Hematopoietic multipotent progenitor cell treated with erythropoietin and hydrocortisone succinate and interleukin-3 and kit ligand, for 17 days (in vitro differentiated cells): ENCODE data around the gene AMFR.
"Not testable (repeated sequence)": the region's sequence is repeated elsewhere in the genome, so short reads cannot be mapped to it uniquely, and the experiment has no call there.

Source experiments
- DNase-seq: peaks from one replicate; pipeline ENCODE4 v3.0.0-alpha.2; 2015; ENCODE audit warnings: low spot score

The AMFR gene

DNA sequence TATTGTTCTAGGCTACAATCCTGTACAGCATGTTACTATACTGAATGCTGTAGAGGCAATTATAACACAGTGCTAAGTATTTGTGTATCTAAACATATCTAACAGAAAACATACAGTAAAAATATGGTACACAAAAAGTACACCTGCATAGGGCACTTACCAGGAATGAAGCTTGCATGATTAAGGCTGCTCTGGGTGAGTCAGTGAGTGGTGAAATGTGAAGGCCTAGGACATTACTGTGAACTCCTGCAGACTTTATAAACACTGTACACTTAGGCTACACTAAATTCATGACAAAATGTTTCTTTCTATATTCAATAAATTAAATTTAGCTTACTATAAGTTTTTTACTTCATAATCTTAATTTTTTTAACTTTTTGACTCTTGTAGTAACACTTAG, 37.1 kb downstream of the AMFR start:
- no peak for DNase-seq

DNA sequence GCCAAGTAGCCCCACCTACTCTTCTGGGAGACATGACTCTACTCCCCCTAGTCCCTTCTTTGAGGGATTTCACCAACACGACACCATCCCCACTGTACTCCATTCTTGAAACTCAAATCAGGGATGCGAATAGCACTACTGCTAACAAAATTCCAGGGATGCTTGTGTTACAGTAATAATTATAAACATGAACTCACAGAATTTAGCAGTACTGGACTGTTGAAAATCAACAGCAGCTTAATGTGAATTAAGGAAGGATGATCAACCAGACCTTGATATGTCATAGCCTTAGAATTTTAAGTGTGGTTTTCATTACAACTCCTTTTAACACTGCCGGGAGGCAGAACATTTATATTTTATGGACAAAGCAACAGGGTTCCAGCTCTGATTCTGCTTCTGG, 37.9 kb downstream of the AMFR start:
- no peak for DNase-seq

DNA sequence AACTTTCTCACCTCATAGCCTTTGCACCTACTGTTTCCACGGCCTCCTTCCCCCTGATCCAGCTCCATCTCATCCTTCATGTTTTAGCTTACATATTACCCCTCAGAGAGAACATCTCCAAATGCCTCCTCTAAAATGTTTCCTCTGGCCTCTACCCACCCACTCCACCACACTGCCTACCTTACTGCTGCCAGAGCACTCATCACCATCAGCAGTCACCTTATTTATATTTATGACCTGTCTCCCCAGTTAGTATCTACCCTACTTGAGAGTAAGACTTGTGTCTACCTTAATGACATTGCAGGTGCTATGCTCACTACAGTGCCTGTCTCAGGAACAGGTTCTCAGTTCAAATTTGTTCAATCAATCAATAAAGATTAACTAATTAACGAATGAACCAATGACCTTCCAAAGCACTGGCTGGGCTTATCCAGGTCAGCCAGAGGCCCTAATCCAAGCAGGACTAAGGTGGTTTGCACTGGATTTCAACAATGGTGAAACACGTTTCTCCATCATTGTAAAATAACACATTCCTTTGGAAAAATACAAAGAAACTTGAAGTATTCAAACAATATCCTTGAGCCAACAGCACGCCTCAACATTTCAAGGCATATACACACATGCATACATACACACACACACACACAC, 41.1 kb downstream of the AMFR start:
- DNase-seq, result no peak

DNA sequence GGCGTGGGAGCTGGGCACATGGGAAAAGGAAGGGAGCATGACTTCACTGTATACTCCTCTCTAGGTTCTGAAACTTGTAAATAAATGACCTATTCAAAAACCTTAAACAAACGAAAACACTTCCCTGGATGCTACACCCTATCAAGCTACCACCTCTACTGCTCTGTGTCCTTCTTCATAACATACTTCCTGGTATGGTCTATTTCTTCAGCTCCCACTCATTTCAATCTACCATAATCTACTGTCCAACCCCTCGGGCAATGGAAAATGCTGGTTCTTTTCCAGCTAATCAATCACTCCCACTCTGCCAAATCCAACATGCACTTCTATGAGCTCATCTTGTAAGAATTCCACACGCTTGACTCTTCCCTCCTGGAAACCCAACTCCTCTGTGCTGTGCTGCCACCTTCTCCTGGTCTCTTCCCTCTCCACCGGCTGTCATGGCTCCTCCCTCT, 42.4 kb downstream of the AMFR start:
- DNase-seq, result no peak

DNA sequence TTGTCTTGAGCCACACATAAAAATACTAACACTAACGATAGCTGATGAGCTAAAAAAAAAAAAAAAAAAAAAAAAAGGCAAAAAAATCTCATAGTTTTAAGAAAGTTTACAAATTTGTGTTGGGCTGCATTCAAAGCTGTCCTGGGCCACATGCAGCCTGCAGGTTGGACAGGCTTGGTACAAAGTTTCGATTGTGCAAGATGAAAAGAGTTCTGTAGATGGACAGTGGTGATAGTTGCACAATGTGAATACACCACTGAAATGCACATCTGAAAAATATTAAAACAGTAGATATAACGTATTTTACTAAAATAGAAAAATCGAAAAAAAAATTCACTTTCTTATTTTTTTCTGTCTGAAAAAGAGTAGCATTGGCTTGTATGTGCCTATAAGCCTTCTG, 42.9 kb downstream of the AMFR start:
- DNase-seq, result no peak

DNA sequence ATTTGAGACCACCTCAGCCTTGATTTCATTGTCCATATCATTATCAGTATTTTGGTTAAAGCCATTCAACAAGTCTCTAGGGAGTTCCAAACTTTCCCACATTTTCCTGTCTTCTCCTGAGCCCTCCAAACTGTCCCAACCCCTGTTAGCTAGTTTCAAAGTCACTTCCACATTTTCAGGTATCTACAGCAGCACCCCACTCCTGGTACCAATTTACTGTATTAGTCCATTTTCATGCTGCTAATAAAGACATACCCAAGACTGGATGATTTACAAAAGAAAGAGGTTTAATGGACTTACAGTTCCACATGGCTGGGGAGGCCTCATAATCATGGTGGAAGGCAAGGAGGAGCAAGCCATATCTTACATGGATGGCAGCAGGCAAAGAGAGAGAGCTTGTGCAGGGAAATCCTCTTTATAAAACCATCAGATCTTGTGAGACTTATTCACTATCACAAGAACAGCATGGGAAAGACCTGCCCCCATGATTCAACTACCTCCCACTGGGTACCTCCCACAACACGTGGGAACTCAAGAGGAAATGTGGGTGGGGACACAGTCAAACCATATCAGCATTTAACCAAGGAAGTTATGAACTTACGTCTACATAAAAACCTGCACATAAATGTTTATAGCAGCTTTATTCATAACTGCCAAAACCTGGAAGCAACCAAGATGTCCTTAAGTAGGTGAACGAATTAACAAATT, 44.4 kb downstream of the AMFR start:
- DNase-seq, result not testable (repeated sequence)

DNA sequence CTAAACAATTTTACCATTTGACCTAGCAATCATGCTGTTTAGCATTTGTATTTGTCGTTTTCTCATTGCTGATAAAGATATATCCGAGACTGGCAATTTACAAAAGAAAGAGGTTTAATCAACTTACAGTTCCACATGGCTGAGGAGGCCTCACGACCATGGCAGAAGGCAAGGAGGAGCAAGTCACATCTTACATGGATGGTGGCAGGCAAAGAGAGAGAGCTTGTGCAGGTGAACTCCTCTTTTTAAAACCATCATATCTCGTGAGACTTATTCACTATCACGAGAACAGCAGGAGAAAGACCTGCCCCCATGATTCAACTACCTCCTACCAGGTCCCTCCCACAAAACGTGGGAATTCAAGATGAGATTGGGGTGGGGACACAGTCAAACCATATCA, 46.3 kb downstream of the AMFR start:
- DNase-seq, result not testable (repeated sequence)

DNA sequence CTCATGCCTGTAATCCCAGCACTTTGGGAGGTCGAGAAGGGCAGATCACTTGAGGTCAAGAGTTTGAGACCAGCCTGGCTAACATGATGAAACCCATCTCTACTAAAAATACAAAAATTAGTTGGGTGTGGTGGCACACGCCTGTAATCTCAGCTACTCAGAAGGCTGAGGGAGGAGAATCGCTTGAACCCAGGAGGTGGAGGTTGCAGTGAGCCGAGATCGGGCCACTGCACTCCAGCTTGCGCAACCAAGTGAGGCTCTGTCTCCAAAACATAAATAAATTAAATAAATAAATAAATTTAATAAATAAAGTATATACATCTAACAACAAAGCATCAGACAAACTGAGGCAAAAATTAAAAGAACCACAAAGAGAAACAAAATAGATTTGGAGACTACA, 49.6 kb downstream of the AMFR start:
- DNase-seq, result not testable (repeated sequence)

DNA sequence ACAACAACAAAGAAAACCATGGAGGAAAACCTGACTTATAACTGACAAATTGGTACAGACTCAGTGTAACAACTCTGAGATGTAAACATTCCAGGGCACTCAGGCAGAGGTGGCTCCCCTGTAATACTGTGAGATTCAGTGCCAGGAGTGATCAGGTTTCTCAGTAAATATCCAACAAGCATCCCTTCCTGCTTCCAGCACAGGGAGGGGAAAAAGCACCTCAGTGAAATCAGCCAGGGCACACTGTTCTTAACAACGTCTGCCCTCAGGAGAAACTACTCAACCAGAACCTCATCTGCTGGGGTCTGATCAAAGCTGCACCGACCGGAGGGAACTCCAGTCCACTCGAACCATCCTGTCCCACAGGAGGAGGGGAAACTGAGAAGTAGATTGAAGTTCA, 52.3 kb downstream of the AMFR start:
- DNase-seq, result no peak

DNA sequence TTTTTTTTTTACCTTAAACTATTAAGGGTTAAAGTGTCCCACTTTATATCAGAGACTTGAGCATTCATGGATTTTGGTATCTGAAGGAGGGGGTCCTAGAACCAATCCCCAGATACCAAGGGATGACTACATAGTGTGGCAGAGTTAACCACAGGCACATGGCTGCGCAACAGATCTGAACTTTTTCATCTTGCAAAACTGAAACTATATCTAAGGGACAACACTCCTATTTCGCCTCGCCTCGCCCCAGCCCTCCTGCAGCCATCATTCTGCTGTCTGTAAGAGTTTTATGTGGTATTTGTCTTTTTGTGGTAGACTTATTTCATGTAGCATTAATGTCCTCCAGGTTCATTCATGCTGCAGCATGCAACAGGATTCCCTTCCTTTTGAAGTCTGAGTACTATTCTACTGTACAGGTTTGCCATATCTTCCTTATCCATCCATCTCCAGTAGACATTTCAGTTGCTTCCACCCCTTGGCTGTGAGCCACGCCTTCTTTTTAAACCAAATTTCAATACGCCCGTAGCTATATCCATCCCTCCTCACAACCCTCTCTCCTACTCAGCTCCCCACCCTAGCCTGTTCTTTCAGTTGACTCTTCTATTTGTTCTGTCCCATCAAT, 53.2 kb downstream of the AMFR start:
- DNase-seq, result no peak

DNA sequence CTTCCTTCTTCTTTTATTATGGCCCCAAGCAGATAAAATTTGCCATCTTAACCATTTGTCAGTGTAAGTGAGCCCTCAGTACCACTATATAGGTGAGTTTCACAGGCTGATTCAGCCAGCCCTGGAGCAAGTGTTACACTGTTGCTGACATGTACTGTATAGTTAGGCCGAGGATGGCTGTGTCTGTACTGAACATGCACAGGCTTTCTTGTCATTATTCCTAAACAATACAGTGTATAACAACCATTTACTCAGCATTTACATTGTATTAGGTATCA, 53.7 kb downstream of the AMFR start:
- DNase-seq, result no peak

DNA sequence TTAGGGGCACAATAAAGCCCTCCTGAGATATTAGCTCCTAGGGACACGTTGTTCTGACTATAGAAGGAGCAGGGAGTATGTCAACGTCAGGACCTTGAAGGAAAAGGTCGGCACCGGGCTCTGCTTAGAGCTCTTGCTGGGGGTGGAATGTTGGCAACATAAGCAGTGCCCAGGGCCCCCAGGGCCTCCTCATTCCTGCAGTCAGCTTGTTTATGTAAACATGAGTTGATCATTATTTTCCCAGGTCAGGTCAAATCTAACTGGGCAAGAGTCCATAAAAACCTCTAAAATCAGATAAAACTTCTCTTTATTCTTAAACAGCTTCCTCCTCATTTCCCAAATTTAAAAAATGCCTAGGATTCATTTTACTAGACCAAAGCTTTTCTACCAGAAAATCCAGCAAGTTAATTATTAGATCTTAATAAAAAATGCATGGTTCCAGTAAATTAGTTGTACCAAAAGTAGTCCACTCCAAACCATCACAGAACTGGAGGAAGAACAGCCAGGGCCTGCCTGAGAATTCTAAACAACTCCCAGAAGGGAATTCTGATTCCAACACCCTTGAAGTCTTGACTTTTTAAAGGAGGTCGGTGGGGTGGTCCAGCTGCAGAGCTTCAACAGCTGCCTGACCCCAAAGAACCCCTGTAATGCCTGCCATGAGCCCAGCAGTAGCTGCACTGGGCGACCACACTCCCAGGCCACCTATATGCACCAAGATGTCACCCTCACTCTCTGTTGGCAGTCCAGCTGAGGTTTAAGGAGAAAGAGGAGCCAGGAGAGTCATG, 54.3 kb downstream of the AMFR start:
- no peak for DNase-seq

DNA sequence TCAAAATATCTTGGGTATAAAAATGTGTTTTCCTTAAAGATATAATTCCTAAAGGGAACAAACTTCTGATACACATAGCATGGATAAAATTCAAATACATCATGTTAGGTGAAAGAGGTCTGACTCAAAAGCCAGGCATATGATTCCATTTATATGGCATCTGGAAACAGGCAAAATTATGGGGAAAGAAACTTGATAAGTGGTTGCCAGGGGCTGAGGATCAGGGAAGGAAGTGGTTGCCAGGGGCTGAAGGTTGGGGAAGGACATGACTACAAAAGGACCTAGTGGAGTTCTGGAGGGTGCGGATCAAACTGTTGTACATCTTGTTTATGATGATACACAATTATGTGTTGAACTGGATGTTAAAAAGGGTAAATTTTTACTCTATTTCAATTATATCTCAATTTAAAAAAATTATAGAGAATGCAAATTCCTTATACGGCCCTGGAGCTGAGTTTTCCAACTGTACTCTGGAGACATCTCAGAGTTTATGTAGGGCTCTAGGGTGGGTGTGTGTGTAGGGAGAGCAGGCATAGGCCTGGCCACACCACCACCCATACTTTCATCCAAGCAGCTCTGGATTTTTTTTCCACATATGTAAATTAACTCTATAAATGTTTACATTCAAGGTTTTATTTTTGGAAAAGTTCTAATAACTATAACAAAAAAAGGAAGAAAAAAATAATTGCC, 55.0 kb downstream of the AMFR start:
- DNase-seq, result no peak

DNA sequence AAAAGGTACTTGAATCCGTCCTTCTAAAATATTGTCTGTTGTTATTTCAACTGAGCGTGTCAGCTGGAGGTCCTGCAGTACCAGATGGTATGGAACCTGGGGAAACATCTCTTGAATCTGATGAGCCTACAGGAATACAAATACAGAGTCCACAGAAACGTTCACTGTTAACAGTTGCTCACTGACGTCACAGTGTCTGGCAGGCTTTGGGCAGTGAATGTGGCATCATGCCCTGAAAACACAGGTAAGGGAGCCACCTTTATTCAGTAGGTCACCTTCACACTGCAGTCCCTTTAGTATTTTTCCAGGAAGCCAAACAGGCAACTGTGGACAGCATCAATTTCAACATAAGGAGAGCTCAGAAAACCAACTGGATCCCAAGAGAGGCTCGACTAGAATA, 56.1 kb downstream of the AMFR start:
- no peak for DNase-seq

DNA sequence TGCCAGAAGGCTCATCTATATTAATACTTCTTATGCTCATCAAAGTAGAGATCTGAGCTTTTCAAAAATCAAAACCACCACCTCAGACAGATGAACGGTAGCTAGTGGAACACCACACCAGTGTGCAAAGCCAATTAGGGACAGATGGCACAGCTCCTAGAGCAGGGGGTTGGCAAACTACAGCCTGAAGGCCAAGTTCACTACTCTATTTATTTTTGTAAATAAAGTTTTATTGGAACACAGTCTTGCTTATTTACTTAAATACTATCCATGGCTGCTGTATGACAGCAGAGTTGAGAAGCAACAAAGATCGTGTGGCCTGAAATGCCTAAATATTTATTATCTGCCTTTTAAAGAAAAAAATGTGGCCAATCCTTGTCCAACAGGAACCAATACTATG, 56.8 kb downstream of the AMFR start:
- DNase-seq, result no peak

DNA sequence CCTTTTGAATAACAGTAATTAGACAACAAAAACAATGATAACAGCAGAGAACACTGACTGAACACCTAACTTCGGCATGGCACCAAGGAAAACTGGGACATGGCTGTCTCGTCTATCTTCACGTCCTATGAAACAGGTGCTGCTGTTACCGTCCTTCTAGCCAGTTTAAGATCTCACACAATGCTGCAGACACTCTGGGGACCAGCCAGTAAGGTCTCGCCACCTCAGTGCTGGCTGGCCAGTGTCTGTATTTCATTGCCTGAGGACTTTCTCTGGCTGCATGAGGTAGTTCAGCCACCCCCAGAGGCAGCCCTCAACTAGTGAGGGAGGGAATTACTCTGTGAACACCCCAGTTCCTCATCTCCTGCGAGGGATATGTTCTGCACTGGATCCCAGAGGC, 57.6 kb downstream of the AMFR start:
- DNase-seq, result no peak

DNA sequence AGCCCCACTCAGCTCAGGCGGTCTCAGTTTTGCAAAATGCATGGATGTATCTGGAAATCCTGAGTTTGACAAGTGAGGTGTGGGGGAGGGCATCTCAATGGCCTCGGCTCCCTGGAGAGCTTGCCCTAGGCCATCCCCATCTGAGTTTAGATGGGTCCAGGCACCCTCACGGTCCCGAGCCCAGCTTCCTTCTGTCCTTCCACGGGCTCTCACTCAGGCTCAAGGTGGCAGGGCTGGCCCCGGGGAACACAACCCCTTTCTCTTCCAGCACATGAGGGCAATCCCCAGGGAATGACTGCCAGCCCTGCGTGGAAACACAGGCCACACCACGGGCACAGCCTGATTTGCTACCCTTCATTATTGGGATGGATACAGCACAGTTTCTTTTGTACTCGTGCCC, 58.4 kb downstream of the AMFR start:
- DNase-seq, result no peak

DNA sequence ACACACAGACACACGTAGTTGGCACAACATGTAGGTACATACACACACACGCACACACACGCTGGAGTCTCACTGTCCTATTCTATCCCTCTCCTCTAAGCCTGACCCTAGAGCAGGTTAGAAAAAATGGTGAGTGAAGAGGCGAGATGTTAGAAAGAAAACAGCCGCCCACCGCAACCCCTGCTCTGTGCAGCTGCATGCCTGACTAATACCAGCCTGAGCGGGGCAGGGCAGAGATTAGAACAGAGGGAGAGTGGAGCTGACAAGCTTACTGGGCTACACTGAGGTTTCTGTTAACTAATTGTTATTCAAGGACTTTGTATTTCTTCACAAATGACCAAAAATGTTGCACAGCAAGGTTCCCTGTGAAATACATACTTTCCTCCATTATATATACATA, 59.8 kb downstream of the AMFR start:
- DNase-seq, result no peak

DNA sequence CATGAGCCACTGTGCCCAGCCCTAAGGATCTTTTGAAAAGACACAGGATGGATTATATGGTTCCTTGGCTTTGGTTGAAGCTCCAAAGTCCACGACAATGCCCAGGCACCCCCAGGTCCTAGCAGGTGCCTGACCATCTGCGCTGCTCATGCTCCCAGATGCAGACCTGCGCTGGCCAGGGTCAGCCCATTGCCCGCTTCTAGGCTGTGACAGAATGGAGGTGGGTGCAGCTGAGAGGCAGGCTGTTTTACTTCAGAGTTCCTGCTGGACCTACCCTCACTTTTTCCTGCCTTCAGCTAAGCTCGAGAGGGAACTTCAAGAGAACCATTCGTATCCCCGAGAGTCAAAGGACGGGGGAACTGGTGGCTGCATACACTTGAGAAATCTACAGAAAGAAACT, 60.5 kb downstream of the AMFR start:
- DNase-seq, result no peak

DNA sequence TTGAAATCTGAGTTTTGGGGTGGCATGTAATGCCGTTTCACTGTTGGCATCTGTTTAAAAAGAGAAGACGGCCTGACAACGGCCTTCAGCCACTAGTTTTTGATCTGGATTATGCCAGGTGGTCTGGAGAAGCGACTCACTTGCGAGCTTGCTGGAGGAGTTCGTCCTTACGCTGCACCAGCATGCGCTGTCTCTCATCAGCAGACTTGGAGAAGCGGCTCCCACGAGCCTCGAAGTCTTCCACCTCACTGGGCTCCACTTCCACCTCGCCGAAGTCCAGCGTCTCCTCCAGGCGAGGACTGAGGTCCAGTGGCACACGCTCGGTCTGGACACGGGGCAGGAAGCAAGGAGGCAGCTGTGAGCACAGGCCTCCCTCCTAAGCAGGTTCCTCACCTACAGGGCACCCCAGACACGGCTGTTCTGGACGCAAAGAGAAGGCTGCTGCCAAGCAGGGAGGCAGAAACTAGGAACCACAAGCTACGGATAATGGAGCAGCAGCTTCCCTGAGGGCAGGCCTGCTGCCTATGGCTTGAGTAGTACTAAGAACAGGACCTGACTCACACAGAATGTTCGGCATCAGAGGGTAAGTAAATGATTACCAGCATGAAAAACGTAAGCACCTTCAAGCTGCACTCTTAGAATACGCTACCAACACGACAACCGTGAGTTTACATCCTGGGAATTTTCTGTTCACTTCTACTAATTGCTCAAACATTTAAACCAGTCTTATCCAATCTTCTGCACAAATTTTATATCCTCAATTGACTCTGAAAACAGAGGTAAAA, 61.4 kb downstream of the AMFR start:
- DNase-seq, result no peak

DNA sequence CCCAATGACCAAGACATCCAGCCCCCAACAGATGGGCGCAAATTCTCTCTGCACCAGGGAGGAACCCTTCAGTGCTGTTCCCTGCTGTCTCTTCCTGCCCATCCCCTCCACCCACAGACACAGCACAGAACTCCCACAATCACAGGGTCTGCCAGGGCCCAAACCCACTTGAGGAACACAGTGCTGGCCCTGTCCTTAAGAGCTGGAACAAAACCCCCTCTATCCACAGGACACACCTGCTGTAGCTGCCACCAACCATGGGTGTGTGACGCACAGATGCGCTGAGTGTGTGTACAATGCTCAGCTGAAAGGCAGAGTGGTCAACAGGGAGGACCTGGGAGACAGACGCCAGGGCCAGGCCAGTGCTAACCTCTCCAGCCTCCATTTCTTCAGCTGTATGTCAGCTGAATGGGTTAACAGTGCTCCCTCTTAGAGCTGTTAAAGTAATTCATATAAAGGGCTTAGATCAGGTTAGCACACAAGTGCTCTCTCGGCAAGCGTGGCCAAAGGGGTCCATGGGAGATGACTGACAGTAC, 62.1 kb downstream of the AMFR start:
- no peak for DNase-seq
